BJ (cell line): Measurements from ENCODE around the gene PTPN20. TPM values are rescaled to one million over a fixed set of nuclear protein-coding genes. Genes with fewer than 3 reads are reported as not detected.

ENCODE experiments used
- CTCF ChIA-PET: fragments of 350-600 bp; formaldehyde crosslinking; extraction: SDS; loops from one replicate; lab custom pipeline; 2021; ENCODE audit warnings: antibody characterized with exemption, inconsistent platforms; lab: Yijun Ruan, JAX
- POLR2A ChIA-PET: fragments of 300-600 bp; sonication (Branson Sonifier 250); formaldehyde crosslinking; extraction: SDS; loops from one replicate; lab custom pipeline; 2021; ENCODE audit warnings: antibody characterized with exemption; lab: Charles Lee
- DNase-seq: peaks from one replicate; pipeline ENCODE4 v3.0.0-alpha.2; 2011; ENCODE audit warnings: low read depth
- H3K27me3 ChIP-seq: 2 replicates; pipeline ENCODE4 v1.6.0; 2011; ENCODE audit warnings: low read length; ENCODE audit not compliant: control insufficient read depth, insufficient read depth
- H3K36me3 ChIP-seq: 2 replicates; pipeline ENCODE4 v1.5.1; 2011; ENCODE audit warnings: low read length; ENCODE audit not compliant: control insufficient read depth, insufficient read depth
- H3K4me3 ChIP-seq: 2 replicates; pipeline ENCODE4 v1.5.1; 2011; ENCODE audit warnings: low read depth, mild to moderate bottlenecking, control low read depth, low read length
- polyA plus RNA-seq: library from polyadenylated mRNA; depleted of rRNA; stranded (reverse); fragments of >200 nt; gene quantifications from 2 replicates; pipeline ENCODE4 v1.2.3, GENCODE V29; 2011
- TF ChIP-seq, protein P1 (sequence below): IDR thresholded peaks from 2 replicates; pipeline ENCODE4 v1.5.1; 2011; ENCODE audit warnings: low read depth, mild to moderate bottlenecking, control low read depth, inconsistent platforms, low read length, moderate library complexity; ENCODE audit not compliant: insufficient read depth

The PTPN20 gene
- polyA plus RNA-seq, 1 experiment = 0.04 TPM

DNA sequence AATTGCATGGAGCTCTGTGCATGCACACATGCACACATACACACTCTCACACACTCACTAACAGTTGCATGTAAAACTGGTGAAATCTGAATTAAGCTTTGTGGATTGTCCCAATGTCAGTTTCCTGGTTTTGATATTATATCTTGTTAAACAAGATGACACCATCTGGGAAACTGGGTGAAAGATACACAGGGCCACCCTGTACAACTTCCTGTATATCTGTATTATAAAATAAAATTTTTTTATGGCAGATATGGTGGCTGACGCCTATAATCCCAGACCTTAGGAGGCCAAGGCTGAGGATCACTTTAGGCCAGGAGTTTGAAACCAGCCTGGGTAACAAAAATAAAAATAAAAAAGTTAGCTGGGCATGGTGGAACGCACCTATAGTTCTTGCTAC lies 87.4 kb downstream of the PTPN20 start:
- ChIA-PET CTCF (interaction anchor here (1.2 to 3.7 kb wide), 3 partner anchors 13 to 314 kb away, joined by 3 to 17 read pairs (median 4); no protein-coding TSS in a partner anchor), POLR2A (no interaction called here)
- TF ChIP-seq, protein P1, sequence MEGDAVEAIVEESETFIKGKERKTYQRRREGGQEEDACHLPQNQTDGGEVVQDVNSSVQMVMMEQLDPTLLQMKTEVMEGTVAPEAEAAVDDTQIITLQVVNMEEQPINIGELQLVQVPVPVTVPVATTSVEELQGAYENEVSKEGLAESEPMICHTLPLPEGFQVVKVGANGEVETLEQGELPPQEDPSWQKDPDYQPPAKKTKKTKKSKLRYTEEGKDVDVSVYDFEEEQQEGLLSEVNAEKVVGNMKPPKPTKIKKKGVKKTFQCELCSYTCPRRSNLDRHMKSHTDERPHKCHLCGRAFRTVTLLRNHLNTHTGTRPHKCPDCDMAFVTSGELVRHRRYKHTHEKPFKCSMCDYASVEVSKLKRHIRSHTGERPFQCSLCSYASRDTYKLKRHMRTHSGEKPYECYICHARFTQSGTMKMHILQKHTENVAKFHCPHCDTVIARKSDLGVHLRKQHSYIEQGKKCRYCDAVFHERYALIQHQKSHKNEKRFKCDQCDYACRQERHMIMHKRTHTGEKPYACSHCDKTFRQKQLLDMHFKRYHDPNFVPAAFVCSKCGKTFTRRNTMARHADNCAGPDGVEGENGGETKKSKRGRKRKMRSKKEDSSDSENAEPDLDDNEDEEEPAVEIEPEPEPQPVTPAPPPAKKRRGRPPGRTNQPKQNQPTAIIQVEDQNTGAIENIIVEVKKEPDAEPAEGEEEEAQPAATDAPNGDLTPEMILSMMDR = no peak
- no peak for DNase-seq
- no peaks in the 10 kb centered on the region; the same call in 1 of the 2 replicates for H3K27me3 ChIP-seq
- no peak overlapping the region for H3K4me3 ChIP-seq
- no peaks in the 10 kb centered on the region for H3K36me3 ChIP-seq

GRCh38 chr10:46999217-46999616 lies 88.0 kb downstream of the PTPN20 start:
- CTCF ChIA-PET = interaction anchor here (1.2 to 3.7 kb wide), 3 partner anchors 13 to 314 kb away, joined by 3 to 17 read pairs (median 4); no protein-coding TSS in a partner anchor
- H3K4me3 ChIP-seq = no peak overlapping the region
- no peak for DNase-seq
- no peaks in the 10 kb centered on the region for H3K36me3 ChIP-seq
- POLR2A ChIA-PET = no interaction called here
- TF ChIP-seq, protein P1 = no peak
- no peaks in the 10 kb centered on the region; the same call in 1 of the 2 replicates for H3K27me3 ChIP-seq

- no peak for DNase-seq
- ChIA-PET POLR2A (no interaction called here), CTCF (interaction anchor here (1.1 to 2.4 kb wide), 2 partner anchors 16 to 304 kb away, joined by 4 to 7 read pairs; no protein-coding TSS in a partner anchor)
- H3K27me3 ChIP-seq = peaks cover 3% of the 10 kb centered on the region; the same call in 1 of the 2 replicates
- TF ChIP-seq, protein P1 = no peak
- no peaks in the 10 kb centered on the region for H3K36me3 ChIP-seq
- no peak overlapping the region for H3K4me3 ChIP-seq
Observed at GRCh38 chr10:47008769-47009168, 97.5 kb downstream of the PTPN20 start.

- Histone ChIP-seq H3K27me3 (peaks cover 5% of the 10 kb centered on the region), H3K36me3 (no peaks in the 10 kb centered on the region), H3K4me3 (no peak overlapping the region)
- ChIA-PET POLR2A (no interaction called here), CTCF (no interaction called here)
- TF ChIP-seq, protein P1 = no peak
- DNase-seq = no peak
Observed at GRCh38 chr10:47009215-47009838, 98.1 kb downstream of the PTPN20 start.

DNA sequence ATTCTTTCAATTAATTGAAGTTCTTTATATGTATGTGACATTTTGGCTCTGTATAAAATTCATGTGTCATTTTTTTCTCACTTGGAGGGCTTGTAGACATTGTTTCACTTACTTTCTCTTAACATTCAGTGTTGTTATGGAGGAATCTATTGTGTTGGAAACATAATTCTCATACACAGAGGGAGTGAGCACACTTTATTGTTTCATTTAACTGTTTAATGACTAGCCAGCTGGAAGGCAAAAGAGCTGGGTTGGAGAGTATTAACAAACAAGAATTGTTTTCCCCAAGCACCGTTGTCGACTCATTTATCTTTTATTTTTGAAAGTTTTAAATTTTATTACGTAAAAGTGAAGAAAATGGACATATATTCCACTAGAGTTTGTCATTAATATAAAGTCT lies 98.8 kb downstream of the PTPN20 start:
- no peak overlapping the region for H3K4me3 ChIP-seq
- no peak for DNase-seq
- no peaks in the 10 kb centered on the region for H3K36me3 ChIP-seq
- H3K27me3 ChIP-seq = peaks cover 8% of the 10 kb centered on the region
- ChIA-PET POLR2A (no interaction called here), CTCF (interaction anchor here (0.8 kb wide), 1 partner anchor 8 kb away, joined by 3 read pairs; no protein-coding TSS in a partner anchor)
- TF ChIP-seq, protein P1 = no peak
